HEK293T (cell line): ENCODE results near the gene C17orf50.

Experiments used
- CTCF ChIA-PET: fragments of 350-600 bp; formaldehyde crosslinking; extraction: SDS; loops from one replicate; lab custom pipeline; 2021; ENCODE audit warnings: antibody characterized with exemption, inconsistent platforms; lab: Yijun Ruan, JAX
- POLR2A ChIA-PET: fragments of 350-600 bp; formaldehyde crosslinking; extraction: SDS; loops from one replicate; lab custom pipeline; 2020; ENCODE audit warnings: antibody characterized with exemption, inconsistent platforms; lab: Yijun Ruan, JAX
- DNase-seq: peaks from one replicate; pipeline ENCODE4 v3.0.0; 2012; ENCODE audit warnings: mixed read lengths; ENCODE audit errors: extremely low spot score
- ARNT ChIP-seq: fragments of 450-650 bp; IDR thresholded peaks from 2 replicates; pipeline ENCODE4 v1.6.1; 2017; ENCODE audit warnings: mild to moderate bottlenecking
- BHLHE40 ChIP-seq: fragments of 450-650 bp; IDR thresholded peaks from 2 replicates; pipeline ENCODE4 v1.6.1; 2016; ENCODE audit warnings: mild to moderate bottlenecking, moderate library complexity, borderline replicate concordance
- CTBP1 ChIP-seq: fragments of 450-650 bp; IDR thresholded peaks from 2 replicates; pipeline ENCODE4 v1.6.1; 2016; ENCODE audit warnings: borderline replicate concordance
- ELF4 ChIP-seq: fragments of 450-650 bp; IDR thresholded peaks from 2 replicates; pipeline ENCODE4 v1.6.1; 2017; ENCODE audit warnings: antibody characterized with exemption
- FOXA1 ChIP-seq: fragments of 450-650 bp; IDR thresholded peaks from 2 replicates; pipeline ENCODE4 v1.6.1; 2016; ENCODE audit warnings: mild to moderate bottlenecking
- FOXK2 ChIP-seq: fragments of 450-650 bp; IDR thresholded peaks from 2 replicates; pipeline ENCODE4 v1.6.1; 2016; ENCODE audit warnings: mild to moderate bottlenecking
- FOXM1 ChIP-seq: fragments of 450-650 bp; IDR thresholded peaks from 2 replicates; pipeline ENCODE4 v1.6.1; 2017; ENCODE audit warnings: mild to moderate bottlenecking, borderline replicate concordance
- HDGF ChIP-seq: fragments of 450-650 bp; IDR thresholded peaks from 2 replicates; pipeline ENCODE4 v1.6.1; 2017; ENCODE audit warnings: antibody characterized with exemption, borderline replicate concordance
- L3MBTL2 ChIP-seq: fragments of 450-650 bp; conservative IDR thresholded peaks from 2 replicates; pipeline ENCODE4 v1.6.1; 2016; ENCODE audit warnings: mild to moderate bottlenecking
- LEF1 ChIP-seq: fragments of 450-650 bp; IDR thresholded peaks from 2 replicates; pipeline ENCODE4 v1.6.1; 2017; ENCODE audit warnings: mild to moderate bottlenecking, borderline replicate concordance
- NFRKB ChIP-seq: fragments of 450-650 bp; IDR thresholded peaks from 2 replicates; pipeline ENCODE4 v1.6.1; 2016; ENCODE audit warnings: mild to moderate bottlenecking, moderate library complexity
- PKNOX1 ChIP-seq: fragments of 450-650 bp; IDR thresholded peaks from 2 replicates; pipeline ENCODE4 v1.6.1; 2016
- SP1 ChIP-seq: fragments of 450-650 bp; IDR thresholded peaks from 2 replicates; pipeline ENCODE4 v1.6.1; 2017
- SUZ12 ChIP-seq: fragments of 450-650 bp; IDR thresholded peaks from 2 replicates; pipeline ENCODE4 v1.6.1; 2016; ENCODE audit warnings: mild to moderate bottlenecking
- TARDBP ChIP-seq: fragments of 450-650 bp; IDR thresholded peaks from 2 replicates; pipeline ENCODE4 v1.6.1; 2016
- ZNF384 ChIP-seq: fragments of 450-650 bp; IDR thresholded peaks from 2 replicates; pipeline ENCODE4 v1.6.1; 2016

Gene C17orf50

GRCh38 chr17:35795871-35796265 lies 35.2 kb downstream of the C17orf50 start:
- no peak for DNase-seq
- CTCF ChIA-PET: interaction anchor here (0.8 to 1.3 kb wide), 2 partner anchors 9 to 31 kb away, joined by 3 to 5 read pairs; no protein-coding TSS in a partner anchor
- POLR2A ChIA-PET: interaction anchor here (1.4 to 10.1 kb wide), 2 partner anchors 13 to 218 kb away, joined by 4 to 109 read pairs; partner anchors contain the start of genes PEX12 and TAF15
- no peak for TF ChIP-seq FOXK2
- no peak for TF ChIP-seq FOXM1
- TF ChIP-seq TARDBP: no peak
- TF ChIP-seq PKNOX1: no peak
- TF ChIP-seq ZNF384: no peak
- TF ChIP-seq FOXA1: no peak
- TF ChIP-seq HDGF: no peak
- no peak for TF ChIP-seq ELF4
- TF ChIP-seq CTBP1: no peak
- no peak for TF ChIP-seq SUZ12
- TF ChIP-seq LEF1: no peak
- no peak for TF ChIP-seq BHLHE40
- no peak; the same call in 1 of the 2 replicates for TF ChIP-seq L3MBTL2
- no peak for TF ChIP-seq NFRKB

DNA sequence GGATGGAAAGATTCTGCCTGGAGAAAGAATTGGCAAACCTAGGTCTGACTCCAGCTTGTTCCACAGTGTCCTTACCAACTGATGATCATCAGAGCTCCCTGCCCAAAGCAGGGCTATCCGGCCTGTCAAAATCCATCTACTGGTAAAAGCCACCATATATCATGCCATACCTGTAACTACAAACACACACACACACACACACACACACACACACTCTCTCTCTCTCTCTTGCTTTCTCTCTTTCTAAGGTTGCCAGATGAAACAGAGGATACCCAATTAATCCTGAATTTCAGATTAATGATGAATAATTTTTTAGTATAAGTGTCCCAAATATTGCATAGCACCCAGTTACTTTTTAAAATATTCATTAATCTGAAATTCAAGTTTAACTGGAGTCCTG lies 36.3 kb downstream of the C17orf50 start:
- DNase-seq: no peak
- TF ChIP-seq SP1 (no peak), L3MBTL2 (no peak), LEF1 (no peak), ELF4 (no peak), CTBP1 (no peak), ZNF384 (no peak), FOXA1 (no peak), ARNT (no peak), FOXK2 (no peak), NFRKB (no peak), TARDBP (no peak), PKNOX1 (no peak), BHLHE40 (no peak), HDGF (no peak), FOXM1 (no peak), SUZ12 (no peak)
- ChIA-PET CTCF (interaction anchor here (0.7 to 1.8 kb wide), 3 partner anchors 8 to 33 kb away, joined by 3 to 6 read pairs (median 4); no protein-coding TSS in a partner anchor), POLR2A (interaction anchor here (10.1 kb wide), 1 partner anchor 12 kb away, joined by 109 read pairs; the partner anchor contains the start of gene TAF15)

DNA sequence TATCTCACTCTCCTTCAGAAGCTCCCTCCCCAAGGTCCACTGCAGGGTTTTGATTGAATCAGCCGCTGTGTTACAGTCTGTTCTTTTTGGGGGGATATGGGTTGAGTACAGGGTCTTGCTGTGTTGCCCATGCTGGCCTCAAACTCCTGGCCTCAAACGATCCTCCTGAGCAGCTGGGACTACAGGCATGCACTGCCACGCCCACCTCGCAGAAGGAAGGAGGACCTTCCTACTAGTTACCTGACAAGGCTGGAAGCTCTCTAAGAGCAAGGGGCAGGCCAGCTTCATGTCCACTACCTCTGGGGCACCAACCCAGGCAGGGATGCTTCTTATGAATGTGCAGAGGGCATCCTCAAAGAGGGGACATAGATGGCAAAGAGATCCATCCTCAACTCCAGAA lies 36.7 kb downstream of the C17orf50 start:
- ChIA-PET POLR2A (interaction anchor here (2.7 to 10.1 kb wide), 2 partner anchors 12 to 33 kb away, joined by 11 to 109 read pairs; partner anchors contain the start of gene TAF15), CTCF (interaction anchor here (1.3 to 1.8 kb wide), 2 partner anchors 8 to 33 kb away, joined by 3 to 6 read pairs; no protein-coding TSS in a partner anchor)

GRCh38 chr17:35797918-35798317 lies 37.2 kb downstream of the C17orf50 start:
- no peak for DNase-seq
- TF ChIP-seq ARNT (no peak), NFRKB (no peak), FOXM1 (no peak), SP1 (no peak), ELF4 (no peak), ZNF384 (no peak), FOXK2 (no peak), FOXA1 (no peak), CTBP1 (no peak), TARDBP (no peak), LEF1 (no peak)
- ChIA-PET POLR2A (interaction anchor here (2.7 to 10.1 kb wide), 2 partner anchors 11 to 34 kb away, joined by 11 to 109 read pairs; partner anchors contain the start of gene TAF15), CTCF (interaction anchor here (0.8 to 2.1 kb wide), 3 partner anchors 28 to 34 kb away, joined by 3 to 6 read pairs (median 6); no protein-coding TSS in a partner anchor)

More for the DNA sequence above, 36.7 kb downstream of the C17orf50 start:
- no peak for DNase-seq
- TF ChIP-seq NFRKB: no peak
- TF ChIP-seq SP1: no peak
- no peak for TF ChIP-seq ZNF384
- no peak for TF ChIP-seq FOXA1
- TF ChIP-seq FOXK2: no peak

DNA sequence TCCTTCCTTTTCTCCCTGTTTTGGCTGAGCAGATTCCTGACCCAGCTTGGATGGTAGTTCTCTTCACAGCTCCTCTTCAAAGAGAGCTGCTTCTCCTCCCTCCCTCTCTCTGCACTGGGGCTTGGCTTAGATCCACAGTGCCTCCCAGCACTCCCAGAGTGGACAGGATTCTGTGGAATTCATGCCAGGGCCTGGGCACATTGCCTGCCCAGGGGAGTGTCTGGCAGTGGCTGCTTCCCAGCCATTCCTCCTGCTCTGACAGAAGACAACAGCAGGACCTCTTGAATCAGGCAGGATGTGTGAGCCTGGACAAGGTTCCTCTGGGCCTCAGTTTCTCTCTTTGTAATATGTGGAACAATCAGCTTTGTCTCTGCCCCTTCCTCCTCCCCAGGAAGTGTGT lies 39.3 kb downstream of the C17orf50 start:
- ChIA-PET CTCF (interaction anchor here (2.1 kb wide), 1 partner anchor 36 kb away, joined by 6 read pairs; no protein-coding TSS in a partner anchor), POLR2A (interaction anchor here (2.7 to 10.1 kb wide), 2 partner anchors 9 to 36 kb away, joined by 11 to 109 read pairs; partner anchors contain the start of gene TAF15)
- no peak for TF ChIP-seq FOXK2
- TF ChIP-seq L3MBTL2: no peak
- TF ChIP-seq ZNF384: no peak
- no peak for TF ChIP-seq PKNOX1
- TF ChIP-seq LEF1: no peak
- TF ChIP-seq TARDBP: no peak
- TF ChIP-seq FOXM1: no peak
- TF ChIP-seq CTBP1: no peak
- no peak for TF ChIP-seq ELF4
- TF ChIP-seq SUZ12: no peak
- TF ChIP-seq FOXA1: no peak
- no peak for TF ChIP-seq SP1
- no peak for TF ChIP-seq HDGF
- TF ChIP-seq NFRKB: no peak
- no peak for DNase-seq
